GOT3 (cell line): ENCODE results near the gene DMD.
"Not testable (repeated sequence)": the region's sequence is repeated elsewhere in the genome, so short reads cannot be mapped to it uniquely, and the experiment has no call there.

Experiments
- DNase-seq: peaks from one replicate; lab custom pipeline; 2025; ENCODE audit warnings: mixed read lengths; lab: John Stamatoyannopoulos, UW

DMD gene

DNA sequence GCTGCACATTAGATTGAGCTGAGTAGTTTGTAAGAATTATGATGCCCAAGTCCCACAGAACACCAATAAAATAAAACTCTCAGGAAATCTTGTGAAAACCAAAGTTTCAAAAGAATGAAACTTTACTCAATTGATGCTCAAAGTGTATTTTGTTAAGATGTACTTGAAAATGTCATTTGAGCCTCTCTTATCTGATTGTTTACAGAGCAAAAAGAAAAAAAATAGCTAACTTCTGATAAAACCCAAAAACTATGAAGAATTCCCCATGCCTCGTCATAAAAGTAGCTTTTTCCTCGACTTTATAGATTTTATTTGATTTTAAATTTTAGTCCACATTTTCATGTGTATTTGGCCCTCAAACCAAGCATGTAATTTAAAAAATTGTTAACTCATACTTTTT lies 1618.0 kb downstream of the DMD start:
- DNase-seq = no peak

DNA sequence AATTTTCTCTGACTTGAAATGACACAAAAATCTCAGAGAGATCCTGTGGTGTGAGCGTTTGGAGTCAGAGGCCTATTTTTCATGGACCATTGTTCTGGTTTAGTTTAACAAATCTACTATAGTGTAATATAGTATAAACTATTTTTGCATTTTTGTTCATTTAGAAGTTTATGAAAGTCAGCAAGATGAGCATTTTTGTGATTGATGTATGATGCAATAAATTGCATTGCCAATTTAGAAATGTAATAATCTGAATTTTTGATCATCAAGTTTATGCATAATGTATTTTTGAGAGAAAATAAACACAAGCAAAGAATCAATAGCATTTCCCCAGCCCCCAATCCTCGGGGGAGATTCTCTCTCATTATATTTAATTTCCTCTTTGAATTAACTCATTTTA lies 1620.0 kb downstream of the DMD start:
- DNase-seq = no peak

DNA sequence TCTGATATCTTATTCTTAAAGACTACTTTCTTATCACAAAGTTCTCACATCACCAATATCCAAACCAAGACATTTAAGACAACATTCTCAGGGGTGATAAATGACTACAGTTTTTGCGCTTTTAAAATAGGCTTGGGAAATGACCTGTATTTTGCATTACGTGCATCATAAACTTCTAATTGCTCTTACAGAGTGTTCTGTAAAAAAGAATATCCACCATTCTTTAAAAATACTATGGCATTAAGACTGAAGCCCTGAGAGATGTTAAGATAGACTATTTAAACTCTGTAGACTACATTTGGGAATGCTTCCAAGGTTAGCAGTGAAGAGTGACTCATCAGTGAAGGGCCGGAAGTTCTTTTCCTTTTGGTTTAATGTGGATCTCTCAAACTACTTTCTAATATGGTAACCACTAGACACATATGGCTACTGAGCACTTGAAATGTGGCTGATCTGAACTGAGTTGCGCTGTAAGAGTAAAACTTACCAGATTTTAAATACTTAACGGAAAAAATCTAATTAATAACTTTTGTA lies 1620.7 kb downstream of the DMD start:
- no peak for DNase-seq

DNA sequence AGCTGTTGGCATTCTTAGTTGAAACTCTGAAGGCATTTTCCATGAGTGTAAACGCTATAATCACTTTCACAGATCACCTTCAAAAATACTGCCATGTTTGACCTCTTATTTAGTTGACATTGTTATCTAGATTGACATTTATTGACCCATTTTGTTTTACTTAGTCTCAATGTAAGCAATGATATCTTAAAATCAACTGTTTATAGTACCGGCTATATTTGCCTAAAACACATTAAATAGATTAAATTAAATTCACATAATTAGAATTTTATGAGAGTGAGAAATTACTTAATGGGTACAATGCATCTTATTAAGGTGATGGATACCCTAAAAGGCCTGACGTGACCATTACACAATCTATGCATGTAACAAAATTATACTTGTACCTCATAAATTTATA lies 1621.8 kb downstream of the DMD start:
- DNase-seq = no peak

DNA sequence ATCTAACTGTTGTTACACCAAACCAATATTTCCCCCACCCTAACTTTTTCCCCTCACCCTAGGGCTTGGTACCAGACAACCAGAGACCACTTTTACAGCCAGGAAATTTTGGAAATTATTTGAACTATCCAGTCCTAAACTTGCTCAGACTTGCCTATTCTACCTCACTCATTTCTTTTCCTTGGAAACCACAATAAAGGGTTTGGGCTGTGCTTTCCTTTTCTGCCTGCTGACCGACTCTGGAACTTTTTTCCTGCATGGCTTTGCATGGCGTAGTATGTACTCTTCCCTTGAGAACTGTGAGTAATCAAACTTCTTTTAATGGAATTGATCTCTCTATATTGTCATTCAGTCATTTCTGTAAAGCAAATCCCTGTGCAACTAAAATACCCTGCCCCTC lies 1623.0 kb downstream of the DMD start:
- no peak for DNase-seq

DNA sequence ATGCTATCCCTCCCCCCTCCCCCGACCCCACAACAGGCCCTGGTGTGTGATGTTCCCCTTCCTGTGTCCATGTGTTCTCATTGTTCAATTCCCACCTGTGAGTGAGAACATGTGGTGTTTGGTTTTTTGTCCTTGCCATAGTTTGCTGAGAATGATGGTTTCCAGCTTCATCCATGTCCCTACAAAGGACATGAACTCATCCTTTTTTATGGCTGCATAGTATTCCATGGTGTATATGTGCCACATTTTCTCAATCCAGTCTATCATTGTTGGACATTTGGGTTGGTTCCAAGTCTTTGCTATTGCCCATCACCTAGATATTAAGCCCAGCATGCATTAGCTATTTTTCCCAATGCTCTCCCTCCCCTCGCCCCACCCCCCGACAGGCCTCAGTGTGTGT lies 1627.5 kb downstream of the DMD start:
- DNase-seq = not testable (repeated sequence)

DNA sequence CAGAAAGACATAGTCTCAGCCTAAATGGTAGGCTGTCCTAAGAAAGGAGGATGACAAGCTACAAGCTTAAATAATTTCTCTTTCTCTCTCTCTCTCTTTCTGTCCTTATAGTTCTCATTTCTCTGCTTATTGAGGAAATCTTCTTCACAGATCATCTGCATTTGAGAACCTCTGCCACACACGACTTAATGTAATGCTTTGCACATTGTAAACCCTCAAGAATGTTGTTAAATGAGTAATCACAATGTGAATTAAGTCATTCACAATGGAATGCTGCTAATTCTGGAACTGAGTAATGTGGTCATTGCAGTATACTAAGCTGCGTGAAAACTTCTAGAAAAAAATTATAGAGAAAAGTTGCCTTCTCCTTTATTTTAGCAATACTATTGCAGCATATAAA lies 1630.6 kb downstream of the DMD start:
- DNase-seq = no peak

DNA sequence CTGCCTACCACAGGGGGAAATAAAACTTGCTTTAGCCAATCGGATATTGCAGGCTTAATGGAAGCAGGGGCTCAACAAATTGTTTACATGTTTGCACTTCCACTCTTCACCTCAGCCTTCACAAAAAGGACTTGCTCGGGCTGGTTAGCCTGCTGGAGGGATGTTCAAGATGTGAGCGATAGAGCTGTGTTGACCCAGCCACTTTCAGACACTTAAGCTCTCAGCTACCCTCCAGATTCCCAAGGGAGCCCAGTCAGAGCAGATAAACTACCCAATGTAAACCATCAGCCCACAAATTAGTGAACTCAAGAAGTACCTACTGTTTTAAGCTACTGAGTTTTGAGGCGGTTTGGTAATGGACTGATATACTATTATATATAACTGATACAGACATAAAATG lies 1631.1 kb downstream of the DMD start:
- DNase-seq = no peak

DNA sequence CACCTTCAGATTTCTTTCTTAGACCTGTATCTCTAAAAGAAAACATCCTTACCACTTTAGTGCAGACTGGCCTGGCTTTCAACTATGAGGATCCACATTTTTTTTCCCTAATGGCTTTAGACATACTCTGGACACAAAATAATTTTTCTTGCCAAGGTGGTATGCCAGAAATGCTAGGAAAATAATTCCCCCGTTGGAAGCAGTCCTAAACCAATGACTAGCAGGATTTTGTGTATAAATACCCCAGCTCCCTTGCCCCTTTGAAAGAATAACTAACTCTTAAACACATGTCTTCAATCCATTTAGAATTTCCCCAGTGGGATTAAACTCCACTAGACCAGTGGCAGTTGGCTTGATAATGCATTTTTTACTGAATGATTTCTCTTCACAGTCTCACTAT lies 1639.0 kb downstream of the DMD start:
- DNase-seq = no peak

DNA sequence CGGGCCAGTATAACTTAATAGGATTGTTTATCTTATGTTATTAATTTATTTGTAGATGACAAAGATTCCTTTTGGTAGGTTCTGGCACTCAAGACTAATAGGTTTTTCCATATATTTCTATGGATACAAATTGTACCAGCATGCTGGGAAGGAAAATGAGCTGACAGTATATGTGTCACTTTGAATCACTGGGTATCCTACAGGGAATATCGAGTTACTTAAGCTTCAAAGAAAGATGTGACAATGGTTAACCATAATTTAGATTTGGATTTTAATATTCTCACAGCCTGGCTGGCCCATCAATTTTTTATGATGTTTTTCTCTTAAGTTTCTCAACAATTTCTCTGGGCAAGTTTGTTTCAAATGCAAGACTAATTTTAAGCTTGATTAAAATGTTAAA lies 1640.7 kb downstream of the DMD start:
- no peak for DNase-seq

DNA sequence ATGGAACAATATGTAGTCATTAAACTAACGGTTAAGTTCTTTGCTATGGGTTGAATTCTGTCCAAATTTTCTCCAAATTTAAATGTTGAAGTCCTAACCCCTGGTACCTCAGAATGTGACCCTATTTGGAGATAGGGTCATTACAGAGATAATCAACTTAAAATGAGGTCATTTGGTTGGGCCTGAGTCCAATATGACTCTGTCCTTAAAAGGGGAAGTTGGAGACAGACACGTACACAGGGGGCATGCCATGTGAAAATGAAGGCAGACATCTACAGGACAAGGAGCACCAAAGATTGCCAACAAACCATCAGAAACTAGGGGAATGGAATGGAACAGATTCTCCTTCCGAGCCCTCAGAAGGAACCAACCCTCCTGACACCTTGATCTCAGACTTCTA lies 1647.6 kb downstream of the DMD start:
- DNase-seq = no peak

DNA sequence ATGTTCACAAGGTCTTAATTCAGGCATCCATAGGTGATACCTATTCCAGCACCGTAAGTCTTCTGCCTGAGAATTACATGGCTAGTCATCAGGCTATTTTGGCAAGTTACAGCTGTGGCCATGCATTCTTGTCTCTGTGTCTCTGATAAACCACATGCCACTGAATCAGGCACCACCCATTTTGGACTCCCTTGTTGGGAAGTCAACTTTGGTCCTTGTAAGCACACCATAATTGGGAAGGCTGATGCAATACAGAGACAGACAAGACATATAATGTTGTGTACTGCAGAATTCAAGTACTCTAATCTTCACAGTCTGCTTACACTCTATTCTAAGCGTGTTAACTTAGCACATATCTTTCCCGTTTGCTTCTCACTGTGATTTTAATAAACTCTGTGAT lies 1655.8 kb downstream of the DMD start:
- no peak for DNase-seq

DNA sequence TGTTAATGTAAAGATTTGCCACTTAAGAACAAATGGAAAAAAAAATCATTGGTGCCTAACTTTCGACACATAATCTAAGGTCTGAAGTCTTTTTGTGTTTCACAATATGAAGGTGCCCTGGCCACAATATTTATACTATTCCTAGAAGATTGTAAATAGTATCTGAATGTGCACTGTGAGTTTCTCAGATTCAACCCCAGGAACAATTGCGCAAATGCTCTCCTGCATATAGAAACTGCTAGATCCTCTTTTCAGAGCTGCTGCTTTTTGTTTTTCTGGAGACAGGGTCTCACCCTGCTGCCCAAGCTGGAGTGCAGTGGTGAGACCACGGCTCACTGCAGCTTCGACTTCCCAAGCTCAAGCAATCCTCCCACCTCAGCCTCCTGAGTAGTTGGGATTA lies 1659.4 kb downstream of the DMD start:
- no peak for DNase-seq

DNA sequence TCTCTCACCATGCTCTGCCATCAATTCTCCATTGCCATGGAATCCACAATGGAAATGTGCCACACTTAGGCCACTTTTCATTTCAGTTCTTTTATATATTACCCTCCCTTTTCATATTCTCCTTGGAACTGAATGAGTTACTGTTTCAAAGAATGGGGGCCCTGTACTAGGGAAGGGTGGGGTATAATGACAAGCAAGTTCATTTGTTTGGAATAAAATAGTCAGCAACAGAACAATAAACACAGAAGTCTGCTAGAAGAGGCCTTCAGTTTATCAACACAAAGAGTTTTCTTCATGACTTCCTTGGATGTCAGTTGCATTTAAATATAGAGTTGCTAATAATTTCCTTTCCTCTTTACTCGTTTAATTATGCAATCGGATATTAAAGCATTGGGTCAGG lies 1661.2 kb downstream of the DMD start:
- no peak for DNase-seq

DNA sequence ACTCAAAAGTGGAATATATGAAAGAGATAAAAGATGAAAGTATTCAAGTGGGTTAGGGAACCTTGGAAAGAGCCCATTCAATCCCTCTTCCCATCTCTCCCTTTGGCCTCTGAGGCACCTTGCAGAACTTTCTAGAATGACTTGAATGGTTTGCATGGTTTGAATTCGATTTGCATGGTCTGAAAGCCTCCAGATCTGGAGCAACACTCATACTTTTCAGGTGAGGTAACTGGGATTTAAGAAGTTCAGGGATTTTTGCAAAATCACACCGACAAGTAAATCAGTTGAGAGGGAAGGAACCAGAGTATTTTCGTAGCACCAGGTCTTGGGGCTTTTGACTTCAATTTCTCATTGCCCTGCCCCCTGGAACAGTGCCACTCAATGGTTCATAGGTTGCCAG lies 1663.5 kb downstream of the DMD start:
- DNase-seq = no peak

DNA sequence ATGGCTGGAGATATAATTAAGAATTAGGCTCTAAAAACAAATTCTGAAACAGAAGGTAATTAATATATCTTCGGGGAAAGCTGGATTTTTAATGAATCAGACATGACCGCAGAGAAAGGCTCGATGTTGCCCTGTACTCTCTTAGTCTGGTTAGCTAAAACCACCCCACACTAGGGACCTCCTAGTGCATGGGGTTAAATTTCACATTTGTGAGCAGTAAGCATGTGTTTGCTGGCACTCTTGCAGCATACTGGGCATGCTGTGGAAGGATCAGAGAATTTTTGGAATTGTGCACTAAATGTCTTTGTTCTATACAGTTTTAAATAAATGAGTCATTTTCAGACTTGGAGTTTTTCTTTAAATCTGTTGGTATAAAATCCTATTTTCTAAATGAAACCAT lies 1663.9 kb downstream of the DMD start:
- DNase-seq = no peak

DNA sequence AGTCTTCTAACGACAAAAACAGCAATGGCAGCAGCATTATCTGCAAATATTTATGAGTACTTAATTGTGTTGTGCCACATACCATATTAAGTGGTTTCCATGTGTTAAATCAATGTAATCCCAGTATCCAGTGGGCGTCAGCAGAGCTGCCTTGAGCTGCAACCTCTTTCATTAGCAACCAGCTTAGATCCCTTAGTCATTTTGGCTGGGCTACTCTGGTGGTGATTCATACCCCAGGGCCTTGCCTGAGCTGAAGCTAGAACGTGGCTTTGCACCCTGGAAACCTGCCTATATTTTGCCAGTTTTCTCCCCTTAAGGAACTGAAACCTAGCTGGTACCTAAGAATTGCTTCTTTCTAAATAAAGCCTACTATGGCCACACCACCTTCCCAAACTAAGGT lies 1665.2 kb downstream of the DMD start:
- peak; percentile 19 for DNase-seq

DNA sequence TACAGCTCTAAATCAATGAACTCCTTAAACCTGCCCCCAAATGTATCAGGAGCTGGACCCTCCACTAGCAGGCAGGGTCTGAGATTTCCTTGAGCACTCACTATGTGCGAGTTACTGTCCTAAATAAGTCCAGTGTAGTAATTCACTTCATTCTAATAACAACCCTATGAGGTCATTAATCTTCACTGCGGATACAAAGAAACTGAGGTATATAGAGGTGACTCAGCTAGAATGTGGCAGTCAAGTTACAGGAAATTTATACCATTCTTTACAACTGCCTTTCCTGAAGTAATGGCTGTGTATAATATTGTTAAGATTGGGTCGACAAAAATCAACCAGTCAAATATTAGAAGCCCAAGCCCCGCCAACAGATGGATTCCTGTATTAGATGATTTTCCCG lies 1665.6 kb downstream of the DMD start:
- DNase-seq = no peak

DNA sequence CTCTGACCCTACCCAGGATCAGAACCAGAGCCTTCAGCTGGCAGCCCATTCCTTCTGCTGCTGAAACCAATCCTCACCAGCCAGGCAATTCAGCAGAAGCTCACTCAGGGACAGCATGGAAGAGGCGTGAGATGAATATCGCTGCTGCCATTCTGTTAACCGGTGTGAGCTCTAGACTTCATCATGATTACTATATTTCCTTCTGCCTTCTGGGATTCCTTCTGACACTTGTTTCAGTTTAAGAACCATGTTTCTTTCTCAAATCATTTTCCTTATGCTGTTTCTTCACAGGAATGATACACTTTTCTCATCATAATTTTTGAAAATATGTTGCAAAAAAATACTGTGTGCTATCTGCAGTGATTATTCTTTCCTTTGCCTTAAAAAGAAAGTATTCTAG lies 1666.2 kb downstream of the DMD start:
- DNase-seq = no peak

DNA sequence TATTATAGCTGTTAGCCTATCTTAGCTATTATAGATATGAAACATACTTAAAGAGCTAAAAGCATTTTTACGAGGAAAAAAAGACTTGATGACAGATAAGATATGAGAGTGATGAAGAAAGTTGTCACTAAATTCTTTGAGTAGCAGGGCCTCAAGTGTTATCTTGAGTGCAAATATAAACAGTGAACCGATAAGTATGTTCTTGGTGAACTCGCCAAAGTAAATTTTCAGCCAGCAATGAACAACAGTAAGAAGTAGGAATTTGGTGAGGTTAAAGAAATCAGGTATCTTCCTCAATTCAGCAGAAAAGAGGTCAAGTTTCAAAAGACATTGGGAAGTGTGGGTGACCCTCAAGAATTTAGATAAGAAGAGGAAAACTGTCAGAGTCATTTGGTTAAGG lies 1667.7 kb downstream of the DMD start:
- DNase-seq = no peak

DNA sequence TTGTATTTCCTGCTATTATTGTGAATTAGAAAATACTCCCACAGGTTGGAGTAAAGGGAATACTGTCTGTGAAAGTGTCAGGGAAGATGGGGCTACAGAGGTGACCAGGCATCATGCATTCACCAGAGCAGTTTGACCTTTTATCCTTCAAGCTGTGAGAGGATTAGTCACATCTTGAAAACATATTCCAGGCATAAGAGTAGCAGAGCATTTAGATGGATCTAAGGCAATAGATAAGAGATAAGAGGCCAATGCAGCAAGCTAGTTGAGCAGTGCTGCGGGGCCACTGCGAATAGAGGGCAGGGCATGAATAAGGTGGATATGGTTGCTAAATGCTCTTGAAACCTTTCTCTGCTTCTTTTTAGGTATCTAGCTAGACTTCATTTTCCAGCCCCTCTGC lies 1668.8 kb downstream of the DMD start:
- no peak for DNase-seq

DNA sequence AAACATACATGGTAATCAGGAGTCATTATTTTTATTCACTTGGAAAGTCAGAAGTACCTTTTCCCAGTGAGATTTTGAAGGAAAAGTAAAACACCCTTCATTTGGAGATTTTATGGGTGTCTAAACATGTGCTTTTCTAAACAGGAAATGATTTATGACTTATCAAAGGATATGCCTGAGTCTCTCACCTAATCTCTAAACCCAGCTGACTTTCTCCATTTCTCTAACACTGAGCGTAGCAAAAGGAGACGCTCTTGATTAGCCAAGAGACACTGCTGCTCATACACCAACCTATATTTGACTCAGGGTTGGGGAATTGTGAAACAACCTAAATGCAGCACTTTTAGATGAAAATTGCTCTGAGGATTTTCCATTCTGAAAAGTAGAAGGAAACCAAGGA lies 1671.0 kb downstream of the DMD start:
- DNase-seq = no peak

DNA sequence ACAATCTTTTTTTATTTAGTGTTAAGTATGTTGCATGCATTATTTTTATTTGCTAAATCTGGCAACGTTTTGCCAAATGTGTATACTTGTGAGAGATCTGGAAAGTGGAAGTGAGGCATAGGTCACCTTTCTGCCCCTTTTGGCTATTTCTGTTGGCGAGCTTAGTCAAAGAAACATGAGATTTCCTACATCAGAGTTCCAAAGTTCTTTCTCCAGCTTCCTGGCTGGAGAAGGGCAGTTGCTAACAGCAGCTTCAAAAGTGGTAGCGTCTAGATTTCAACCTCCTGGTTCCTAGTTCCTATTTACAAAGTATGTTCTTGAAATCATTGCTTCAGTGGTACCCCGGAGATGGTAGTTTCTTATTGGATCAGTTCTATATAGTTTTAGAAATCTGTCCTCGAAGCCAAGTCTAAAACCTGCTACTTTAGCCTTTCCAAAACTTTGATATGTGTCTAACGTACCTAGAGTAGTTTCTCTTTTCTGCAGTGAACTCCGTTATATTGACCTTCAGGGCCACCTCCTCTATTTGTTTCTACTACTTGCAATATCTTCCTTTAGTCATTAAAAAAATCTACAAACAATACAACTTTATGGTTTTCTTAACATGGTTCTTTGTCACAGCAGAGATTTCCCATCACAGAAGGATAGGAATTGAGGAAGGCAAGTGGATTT lies 1683.8 kb downstream of the DMD start:
- DNase-seq = no peak

DNA sequence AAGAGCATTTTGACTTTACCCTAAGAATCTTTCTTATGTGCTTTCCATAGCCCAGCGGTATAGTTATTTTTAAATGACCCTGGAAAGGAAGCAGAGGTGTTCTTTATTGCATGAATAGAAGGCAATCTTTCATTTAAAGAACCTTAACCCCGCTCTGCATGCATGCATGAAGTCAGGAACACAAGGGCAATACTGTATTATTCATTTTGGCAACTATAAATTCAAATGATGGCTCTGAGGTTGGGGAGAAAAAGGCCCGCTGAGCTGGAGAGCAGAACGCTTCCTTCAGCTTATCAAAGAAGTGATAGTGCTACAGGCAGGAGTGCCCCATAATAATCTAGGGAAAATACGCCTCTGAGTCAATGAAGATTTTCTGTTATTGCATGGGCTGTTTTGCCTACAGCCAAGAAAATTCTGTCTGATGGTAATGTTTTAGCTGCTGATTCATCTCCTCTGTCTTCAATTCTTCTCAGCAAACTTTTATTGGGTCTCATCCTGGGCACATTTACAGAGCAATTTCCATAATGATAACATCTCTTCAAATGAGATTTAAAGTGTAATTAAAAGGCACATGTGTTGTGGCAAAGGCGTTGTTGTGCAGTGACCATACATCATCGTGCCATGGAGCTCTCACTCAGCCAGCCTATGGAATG lies 1687.3 kb downstream of the DMD start:
- no peak for DNase-seq
